HEK293T (cell line): ENCODE data around the gene TBC1D19.

ENCODE experiments used
- BHLHE40 ChIP-seq: fragments of 450-650 bp; IDR thresholded peaks from 2 replicates; pipeline ENCODE4 v1.6.1; 2016; ENCODE audit warnings: mild to moderate bottlenecking, moderate library complexity, borderline replicate concordance
- CTBP1 ChIP-seq: fragments of 450-650 bp; IDR thresholded peaks from 2 replicates; pipeline ENCODE4 v1.6.1; 2016; ENCODE audit warnings: borderline replicate concordance
- ELF4 ChIP-seq: fragments of 450-650 bp; IDR thresholded peaks from 2 replicates; pipeline ENCODE4 v1.6.1; 2017; ENCODE audit warnings: antibody characterized with exemption
- FOXA1 ChIP-seq: fragments of 450-650 bp; IDR thresholded peaks from 2 replicates; pipeline ENCODE4 v1.6.1; 2016; ENCODE audit warnings: mild to moderate bottlenecking
- FOXK2 ChIP-seq: fragments of 450-650 bp; IDR thresholded peaks from 2 replicates; pipeline ENCODE4 v1.6.1; 2016; ENCODE audit warnings: mild to moderate bottlenecking
- FOXM1 ChIP-seq: fragments of 450-650 bp; IDR thresholded peaks from 2 replicates; pipeline ENCODE4 v1.6.1; 2017; ENCODE audit warnings: mild to moderate bottlenecking, borderline replicate concordance
- HDGF ChIP-seq: fragments of 450-650 bp; IDR thresholded peaks from 2 replicates; pipeline ENCODE4 v1.6.1; 2017; ENCODE audit warnings: antibody characterized with exemption, borderline replicate concordance
- LEF1 ChIP-seq: fragments of 450-650 bp; IDR thresholded peaks from 2 replicates; pipeline ENCODE4 v1.6.1; 2017; ENCODE audit warnings: mild to moderate bottlenecking, borderline replicate concordance
- NFRKB ChIP-seq: fragments of 450-650 bp; IDR thresholded peaks from 2 replicates; pipeline ENCODE4 v1.6.1; 2016; ENCODE audit warnings: mild to moderate bottlenecking, moderate library complexity
- PKNOX1 ChIP-seq: fragments of 450-650 bp; IDR thresholded peaks from 2 replicates; pipeline ENCODE4 v1.6.1; 2016
- SP1 ChIP-seq: fragments of 450-650 bp; IDR thresholded peaks from 2 replicates; pipeline ENCODE4 v1.6.1; 2017
- SUZ12 ChIP-seq: fragments of 450-650 bp; IDR thresholded peaks from 2 replicates; pipeline ENCODE4 v1.6.1; 2016; ENCODE audit warnings: mild to moderate bottlenecking
- TARDBP ChIP-seq: fragments of 450-650 bp; IDR thresholded peaks from 2 replicates; pipeline ENCODE4 v1.6.1; 2016
- ZNF384 ChIP-seq: fragments of 450-650 bp; IDR thresholded peaks from 2 replicates; pipeline ENCODE4 v1.6.1; 2016

- TF ChIP-seq SP1 (no peak), NFRKB (no peak), LEF1 (no peak), ZNF384 (no peak), FOXA1 (no peak), BHLHE40 (no peak), FOXK2 (no peak), SUZ12 (no peak), FOXM1 (no peak), HDGF (no peak), PKNOX1 (no peak), CTBP1 (no peak), ELF4 (no peak), TARDBP (no peak)
Measured at GRCh38 chr4:26557164-26557563, 26.7 kb upstream of the TBC1D19 start.
